WTC11 (cell line): ENCODE data around the gene RASA1.

Experiments
- CREB1 ChIP-seq: sonication (generic); formaldehyde crosslinking; IDR thresholded peaks from 2 replicates; pipeline ENCODE4 v1.8.0; 2023; ENCODE audit warnings: mild to moderate bottlenecking, missing genetic modification reagents
- ELF4 ChIP-seq: sonication (generic); formaldehyde crosslinking; IDR thresholded peaks from 2 replicates; pipeline ENCODE4 v1.8.1; 2022; ENCODE audit warnings: low read depth, mild to moderate bottlenecking, moderate library complexity, missing genetic modification reagents
- JUN ChIP-seq: sonication (generic); formaldehyde crosslinking; IDR thresholded peaks from 2 replicates; pipeline ENCODE4 v1.8.0; 2023; ENCODE audit warnings: mild to moderate bottlenecking, missing genetic modification reagents
- SP1 ChIP-seq: sonication (generic); formaldehyde crosslinking; conservative IDR thresholded peaks from 2 replicates; pipeline ENCODE4 v1.8.1; 2022; ENCODE audit warnings: missing genetic modification reagents
- ZNF232 ChIP-seq: sonication (generic); formaldehyde crosslinking; IDR thresholded peaks from 2 replicates; pipeline ENCODE4 v1.8.0; 2022; ENCODE audit warnings: mild to moderate bottlenecking, missing genetic modification reagents
- ZNF263 ChIP-seq: sonication (generic); formaldehyde crosslinking; IDR thresholded peaks from 2 replicates; pipeline ENCODE4 v1.8.1; 2022; ENCODE audit warnings: low read depth, mild to moderate bottlenecking, moderate library complexity, missing genetic modification reagents
- TF ChIP-seq, protein P1 (sequence below): sonication (generic); formaldehyde crosslinking; IDR thresholded peaks from 2 replicates; pipeline ENCODE4 v1.8.1; 2023; ENCODE audit warnings: mild to moderate bottlenecking, moderate library complexity, missing genetic modification reagents
- TF ChIP-seq, protein P2 (sequence below): fragments of 200-600 bp; IDR thresholded peaks from 2 replicates; pipeline ENCODE4 v1.8.0; 2022; ENCODE audit warnings: antibody characterized with exemption
- TF ChIP-seq, protein P3 (sequence below): sonication (generic); formaldehyde crosslinking; IDR thresholded peaks from 2 replicates; pipeline ENCODE4 v1.8.0; 2023; ENCODE audit warnings: mild to moderate bottlenecking, missing genetic modification reagents
- TF ChIP-seq, protein P4 (sequence below): sonication (generic); formaldehyde crosslinking; IDR thresholded peaks from 2 replicates; pipeline ENCODE4 v1.8.0; 2022; ENCODE audit warnings: mild to moderate bottlenecking, missing genetic modification reagents
- TF ChIP-seq, protein P5 (sequence below): sonication (generic); formaldehyde crosslinking; IDR thresholded peaks from 2 replicates; pipeline ENCODE4 v1.8.0; 2022; ENCODE audit warnings: mild to moderate bottlenecking, missing genetic modification reagents
- TF ChIP-seq, protein P6 (sequence below): sonication (generic); formaldehyde crosslinking; IDR thresholded peaks from 2 replicates; pipeline ENCODE4 v1.8.1; 2022; ENCODE audit warnings: missing genetic modification reagents, borderline replicate concordance
- TF ChIP-seq, protein P7 (sequence below): fragments of 250-450 bp; sonication (Bioruptor Pico); IDR thresholded peaks from 2 replicates; pipeline ENCODE4 v1.9.0; 2021; ENCODE audit warnings: moderate library complexity, mild to moderate bottlenecking, inconsistent platforms, borderline replicate concordance

DNA sequence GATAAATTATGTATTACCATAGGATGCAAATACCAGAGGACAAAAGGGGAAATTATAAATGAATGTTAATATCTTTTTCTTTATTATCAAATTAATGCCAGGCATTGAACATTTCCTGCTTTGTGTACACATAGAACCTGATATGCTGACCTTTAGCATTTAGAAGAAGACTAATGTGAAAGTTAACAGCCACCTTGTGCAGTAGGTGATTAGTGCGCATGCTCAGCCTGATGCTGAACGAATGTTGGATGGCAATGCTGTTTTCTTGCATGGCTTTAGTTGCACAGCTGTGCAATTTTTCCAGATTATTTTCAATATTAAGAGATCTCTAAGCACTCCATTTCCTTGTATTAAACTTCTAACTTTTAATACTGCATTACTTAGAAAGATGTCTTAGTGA lies 99.6 kb downstream of the RASA1 start:
- TF ChIP-seq, protein P1, sequence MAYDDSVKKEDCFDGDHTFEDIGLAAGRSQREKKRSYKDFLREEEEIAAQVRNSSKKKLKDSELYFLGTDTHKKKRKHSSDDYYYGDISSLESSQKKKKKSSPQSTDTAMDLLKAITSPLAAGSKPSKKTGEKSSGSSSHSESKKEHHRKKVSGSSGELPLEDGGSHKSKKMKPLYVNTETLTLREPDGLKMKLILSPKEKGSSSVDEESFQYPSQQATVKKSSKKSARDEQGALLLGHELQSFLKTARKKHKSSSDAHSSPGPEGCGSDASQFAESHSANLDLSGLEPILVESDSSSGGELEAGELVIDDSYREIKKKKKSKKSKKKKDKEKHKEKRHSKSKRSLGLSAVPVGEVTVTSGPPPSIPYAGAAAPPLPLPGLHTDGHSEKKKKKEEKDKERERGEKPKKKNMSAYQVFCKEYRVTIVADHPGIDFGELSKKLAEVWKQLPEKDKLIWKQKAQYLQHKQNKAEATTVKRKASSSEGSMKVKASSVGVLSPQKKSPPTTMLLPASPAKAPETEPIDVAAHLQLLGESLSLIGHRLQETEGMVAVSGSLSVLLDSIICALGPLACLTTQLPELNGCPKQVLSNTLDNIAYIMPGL (CRISPR knock-in tag), result no peak
- TF ChIP-seq, protein P2, sequence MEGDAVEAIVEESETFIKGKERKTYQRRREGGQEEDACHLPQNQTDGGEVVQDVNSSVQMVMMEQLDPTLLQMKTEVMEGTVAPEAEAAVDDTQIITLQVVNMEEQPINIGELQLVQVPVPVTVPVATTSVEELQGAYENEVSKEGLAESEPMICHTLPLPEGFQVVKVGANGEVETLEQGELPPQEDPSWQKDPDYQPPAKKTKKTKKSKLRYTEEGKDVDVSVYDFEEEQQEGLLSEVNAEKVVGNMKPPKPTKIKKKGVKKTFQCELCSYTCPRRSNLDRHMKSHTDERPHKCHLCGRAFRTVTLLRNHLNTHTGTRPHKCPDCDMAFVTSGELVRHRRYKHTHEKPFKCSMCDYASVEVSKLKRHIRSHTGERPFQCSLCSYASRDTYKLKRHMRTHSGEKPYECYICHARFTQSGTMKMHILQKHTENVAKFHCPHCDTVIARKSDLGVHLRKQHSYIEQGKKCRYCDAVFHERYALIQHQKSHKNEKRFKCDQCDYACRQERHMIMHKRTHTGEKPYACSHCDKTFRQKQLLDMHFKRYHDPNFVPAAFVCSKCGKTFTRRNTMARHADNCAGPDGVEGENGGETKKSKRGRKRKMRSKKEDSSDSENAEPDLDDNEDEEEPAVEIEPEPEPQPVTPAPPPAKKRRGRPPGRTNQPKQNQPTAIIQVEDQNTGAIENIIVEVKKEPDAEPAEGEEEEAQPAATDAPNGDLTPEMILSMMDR, result no peak
- TF ChIP-seq CREB1 (CRISPR knock-in tag) (no peak), JUN (no peak), SP1 (no peak), ELF4 (CRISPR knock-in tag) (no peak), ZNF263 (CRISPR knock-in tag) (no peak), ZNF232 (CRISPR knock-in tag) (no peak)
- TF ChIP-seq, protein P3, sequence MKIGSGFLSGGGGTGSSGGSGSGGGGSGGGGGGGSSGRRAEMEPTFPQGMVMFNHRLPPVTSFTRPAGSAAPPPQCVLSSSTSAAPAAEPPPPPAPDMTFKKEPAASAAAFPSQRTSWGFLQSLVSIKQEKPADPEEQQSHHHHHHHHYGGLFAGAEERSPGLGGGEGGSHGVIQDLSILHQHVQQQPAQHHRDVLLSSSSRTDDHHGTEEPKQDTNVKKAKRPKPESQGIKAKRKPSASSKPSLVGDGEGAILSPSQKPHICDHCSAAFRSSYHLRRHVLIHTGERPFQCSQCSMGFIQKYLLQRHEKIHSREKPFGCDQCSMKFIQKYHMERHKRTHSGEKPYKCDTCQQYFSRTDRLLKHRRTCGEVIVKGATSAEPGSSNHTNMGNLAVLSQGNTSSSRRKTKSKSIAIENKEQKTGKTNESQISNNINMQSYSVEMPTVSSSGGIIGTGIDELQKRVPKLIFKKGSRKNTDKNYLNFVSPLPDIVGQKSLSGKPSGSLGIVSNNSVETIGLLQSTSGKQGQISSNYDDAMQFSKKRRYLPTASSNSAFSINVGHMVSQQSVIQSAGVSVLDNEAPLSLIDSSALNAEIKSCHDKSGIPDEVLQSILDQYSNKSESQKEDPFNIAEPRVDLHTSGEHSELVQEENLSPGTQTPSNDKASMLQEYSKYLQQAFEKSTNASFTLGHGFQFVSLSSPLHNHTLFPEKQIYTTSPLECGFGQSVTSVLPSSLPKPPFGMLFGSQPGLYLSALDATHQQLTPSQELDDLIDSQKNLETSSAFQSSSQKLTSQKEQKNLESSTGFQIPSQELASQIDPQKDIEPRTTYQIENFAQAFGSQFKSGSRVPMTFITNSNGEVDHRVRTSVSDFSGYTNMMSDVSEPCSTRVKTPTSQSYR (CRISPR knock-in tag), result no peak
- TF ChIP-seq, protein P4, sequence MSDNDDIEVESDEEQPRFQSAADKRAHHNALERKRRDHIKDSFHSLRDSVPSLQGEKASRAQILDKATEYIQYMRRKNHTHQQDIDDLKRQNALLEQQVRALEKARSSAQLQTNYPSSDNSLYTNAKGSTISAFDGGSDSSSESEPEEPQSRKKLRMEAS, result no peak
- TF ChIP-seq, protein P5, sequence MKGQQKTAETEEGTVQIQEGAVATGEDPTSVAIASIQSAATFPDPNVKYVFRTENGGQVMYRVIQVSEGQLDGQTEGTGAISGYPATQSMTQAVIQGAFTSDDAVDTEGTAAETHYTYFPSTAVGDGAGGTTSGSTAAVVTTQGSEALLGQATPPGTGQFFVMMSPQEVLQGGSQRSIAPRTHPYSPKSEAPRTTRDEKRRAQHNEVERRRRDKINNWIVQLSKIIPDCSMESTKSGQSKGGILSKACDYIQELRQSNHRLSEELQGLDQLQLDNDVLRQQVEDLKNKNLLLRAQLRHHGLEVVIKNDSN (CRISPR knock-in tag), result no peak
- TF ChIP-seq, protein P6, sequence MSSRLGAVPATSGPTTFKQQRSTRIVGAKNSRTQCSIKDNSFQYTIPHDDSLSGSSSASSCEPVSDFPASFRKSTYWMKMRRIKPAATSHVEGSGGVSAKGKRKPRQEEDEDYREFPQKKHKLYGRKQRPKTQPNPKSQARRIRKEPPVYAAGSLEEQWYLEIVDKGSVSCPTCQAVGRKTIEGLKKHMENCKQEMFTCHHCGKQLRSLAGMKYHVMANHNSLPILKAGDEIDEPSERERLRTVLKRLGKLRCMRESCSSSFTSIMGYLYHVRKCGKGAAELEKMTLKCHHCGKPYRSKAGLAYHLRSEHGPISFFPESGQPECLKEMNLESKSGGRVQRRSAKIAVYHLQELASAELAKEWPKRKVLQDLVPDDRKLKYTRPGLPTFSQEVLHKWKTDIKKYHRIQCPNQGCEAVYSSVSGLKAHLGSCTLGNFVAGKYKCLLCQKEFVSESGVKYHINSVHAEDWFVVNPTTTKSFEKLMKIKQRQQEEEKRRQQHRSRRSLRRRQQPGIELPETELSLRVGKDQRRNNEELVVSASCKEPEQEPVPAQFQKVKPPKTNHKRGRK (CRISPR knock-in tag), result no peak
- TF ChIP-seq, protein P7, sequence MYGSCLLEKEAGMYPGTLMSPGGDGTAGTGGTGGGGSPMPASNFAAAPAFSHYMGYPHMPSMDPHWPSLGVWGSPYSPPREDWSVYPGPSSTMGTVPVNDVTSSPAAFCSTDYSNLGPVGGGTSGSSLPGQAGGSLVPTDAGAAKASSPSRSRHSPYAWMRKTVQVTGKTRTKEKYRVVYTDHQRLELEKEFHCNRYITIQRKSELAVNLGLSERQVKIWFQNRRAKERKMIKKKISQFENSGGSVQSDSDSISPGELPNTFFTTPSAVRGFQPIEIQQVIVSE (CRISPR knock-in tag), result no peak
